NCI-H128 (cell line): ENCODE results near the gene GPR12.

ENCODE experiments used
- DNase-seq: peaks from one replicate; lab custom pipeline; 2025; ENCODE audit not compliant: unreplicated experiment; lab: John Stamatoyannopoulos, UW

Gene GPR12

GRCh38 chr13:26705536-26705935, 55.0 kb downstream of the GPR12 start:
- DNase-seq, result no peak
